BJ (cell line): ENCODE data around the gene RGS17. TPM values are rescaled to one million over a fixed set of nuclear protein-coding genes. Genes with fewer than 3 reads are reported as not detected.

ENCODE experiments used
- CTCF ChIA-PET: fragments of 350-600 bp; formaldehyde crosslinking; extraction: SDS; loops from one replicate; lab custom pipeline; 2021; ENCODE audit warnings: antibody characterized with exemption, inconsistent platforms; lab: Yijun Ruan, JAX
- POLR2A ChIA-PET: fragments of 300-600 bp; sonication (Branson Sonifier 250); formaldehyde crosslinking; extraction: SDS; loops from one replicate; lab custom pipeline; 2021; ENCODE audit warnings: antibody characterized with exemption; lab: Charles Lee
- DNase-seq: peaks from one replicate; pipeline ENCODE4 v3.0.0-alpha.2; 2011; ENCODE audit warnings: low read depth
- H3K27me3 ChIP-seq: 2 replicates; pipeline ENCODE4 v1.6.0; 2011; ENCODE audit warnings: low read length; ENCODE audit not compliant: control insufficient read depth, insufficient read depth
- H3K36me3 ChIP-seq: 2 replicates; pipeline ENCODE4 v1.5.1; 2011; ENCODE audit warnings: low read length; ENCODE audit not compliant: control insufficient read depth, insufficient read depth
- H3K4me3 ChIP-seq: 2 replicates; pipeline ENCODE4 v1.5.1; 2011; ENCODE audit warnings: low read depth, mild to moderate bottlenecking, control low read depth, low read length
- CTCF ChIP-seq: IDR thresholded peaks from 2 replicates; pipeline ENCODE4 v1.5.1; 2011; ENCODE audit warnings: low read depth, mild to moderate bottlenecking, control low read depth, inconsistent platforms, low read length, moderate library complexity; ENCODE audit not compliant: insufficient read depth
- polyA plus RNA-seq: library from polyadenylated mRNA; depleted of rRNA; stranded (reverse); fragments of >200 nt; gene quantifications from 2 replicates; pipeline ENCODE4 v1.2.3, GENCODE V29; 2011

RGS17 gene
- polyA plus RNA-seq, 1 experiment = 0.09 TPM

GRCh38 chr6:152984513-152984872 is 146.6 kb downstream of the RGS17 start:
- DNase-seq = no peak
- Histone ChIP-seq H3K4me3 (peak overlapping the region; percentile 70), H3K27me3 (no peaks in the 10 kb centered on the region), H3K36me3 (no peaks in the 10 kb centered on the region)
- CTCF ChIA-PET = no interaction called here
- POLR2A ChIA-PET = no interaction called here
- TF ChIP-seq CTCF = no peak

- ChIA-PET POLR2A (no interaction called here), CTCF (no interaction called here)
- Histone ChIP-seq H3K4me3 (peak overlapping the region; percentile 70), H3K27me3 (no peaks in the 10 kb centered on the region), H3K36me3 (no peaks in the 10 kb centered on the region)
- DNase-seq = peak; percentile 29
- TF ChIP-seq CTCF = no peak
Measured at GRCh38 chr6:152983637-152984512, 147.2 kb downstream of the RGS17 start.

- H3K27me3 ChIP-seq = no peaks in the 10 kb centered on the region
- peak; percentile 91 for DNase-seq
- H3K4me3 ChIP-seq = peak within 1 kb of the TSS; percentile 70
- CTCF ChIA-PET = no interaction called here
- POLR2A ChIA-PET = interaction anchor here (0.6 to 0.8 kb wide), 2 partner anchors 8 to 19 kb away, joined by 4 to 5 read pairs; partner anchors contain the start of gene MTRF1L
- H3K36me3 ChIP-seq = no peaks in the 10 kb centered on the region
- TF ChIP-seq CTCF = no peak
Measured at GRCh38 chr6:152982904-152983636, 148.0 kb downstream of the RGS17 start, which contains the start of gene FBXO5. Gene FBXO5 (minus strand): TSS chr6:152983041. CDS start chr6:152982959, 82 bp downstream.

- no peaks in the 10 kb centered on the region for H3K36me3 ChIP-seq
Measured at GRCh38 chr6:152981989-152982903, 148.8 kb downstream of the RGS17 start.

More at GRCh38 chr6:152981989-152982903, 148.8 kb downstream of the RGS17 start:
- H3K27me3 ChIP-seq = no peaks in the 10 kb centered on the region
- H3K4me3 ChIP-seq = peak overlapping the region; percentile 60
- no peak for TF ChIP-seq CTCF
- POLR2A ChIA-PET = interaction anchor here (0.6 to 0.8 kb wide), 2 partner anchors 9 to 20 kb away, joined by 4 to 5 read pairs; partner anchors contain the start of gene MTRF1L
- CTCF ChIA-PET = no interaction called here
- DNase-seq = no peak
